H9 (cell line): ENCODE data around the gene MS4A14. TPM values are rescaled to one million over a fixed set of nuclear protein-coding genes. Genes with fewer than 3 reads are reported as not detected.

Experiments used
- DNase-seq: peaks from one replicate; pipeline ENCODE4 v3.0.0-alpha.2; 2017
- H2AFZ ChIP-seq: one replicate; pipeline ENCODE4 v1.6.1; 2013; ENCODE audit warnings: mild to moderate bottlenecking, low read length, control low read depth, moderate library complexity
- H2AK5ac ChIP-seq: 2 replicates; pipeline ENCODE4 v1.6.1; 2013; ENCODE audit warnings: low read length, control low read depth, mixed read lengths; ENCODE audit not compliant: insufficient read length
- H2BK120ac ChIP-seq: one replicate; pipeline ENCODE4 v1.6.1; 2013; ENCODE audit warnings: low read depth, mild to moderate bottlenecking, low read length, control low read depth, inconsistent platforms; ENCODE audit not compliant: poor library complexity, severe bottlenecking
- H2BK12ac ChIP-seq: 2 replicates; pipeline ENCODE4 v1.6.1; 2013; ENCODE audit warnings: low read length, control low read depth, mixed read lengths, low read depth; ENCODE audit not compliant: insufficient read length
- H2BK15ac ChIP-seq: 2 replicates; pipeline ENCODE4 v1.6.1; 2013; ENCODE audit warnings: low read depth, low read length, control low read depth
- H2BK20ac ChIP-seq: one replicate; pipeline ENCODE4 v1.6.1; 2013; ENCODE audit warnings: low read depth, mild to moderate bottlenecking, low read length, control low read depth, inconsistent platforms; ENCODE audit not compliant: poor library complexity, severe bottlenecking
- H2BK5ac ChIP-seq: 2 replicates; pipeline ENCODE4 v1.6.1; 2013; ENCODE audit warnings: low read length, control low read depth, mixed read lengths; ENCODE audit not compliant: insufficient read length
- H3K14ac ChIP-seq: 2 replicates; pipeline ENCODE4 v1.6.1; 2013; ENCODE audit warnings: low read length, control low read depth; ENCODE audit not compliant: insufficient read depth
- H3K18ac ChIP-seq: 2 replicates; pipeline ENCODE4 v1.6.1; 2013; ENCODE audit warnings: low read depth, mild to moderate bottlenecking, mixed read lengths, low read length, control low read depth; ENCODE audit not compliant: insufficient read length
- H3K23ac ChIP-seq: 2 replicates; pipeline ENCODE4 v1.6.1; 2013; ENCODE audit warnings: low read length, control low read depth, mixed read lengths, low read depth; ENCODE audit not compliant: insufficient read length
- H3K23me2 ChIP-seq: 2 replicates; pipeline ENCODE4 v1.6.1; 2013; ENCODE audit warnings: low read depth, mild to moderate bottlenecking, mixed read lengths, low read length, control low read depth; ENCODE audit not compliant: insufficient read length, poor library complexity, severe bottlenecking
- H3K27ac ChIP-seq: 2 replicates; pipeline ENCODE4 v1.5.1; 2013; ENCODE audit warnings: low read length, control low read depth, mixed read lengths, low read depth; ENCODE audit not compliant: insufficient read length
- H3K27me3 ChIP-seq: 2 replicates; pipeline ENCODE4 v1.6.1; 2013; ENCODE audit warnings: low read length, control low read depth, inconsistent platforms; ENCODE audit not compliant: insufficient read depth
- H3K4ac ChIP-seq: 2 replicates; pipeline ENCODE4 v1.6.1; 2013; ENCODE audit warnings: low read depth, mild to moderate bottlenecking, control low read depth, inconsistent platforms, low read length, moderate library complexity
- H3K4me1 ChIP-seq: 2 replicates; pipeline ENCODE4 v1.6.1; 2013; ENCODE audit warnings: low read length, control low read depth, inconsistent platforms; ENCODE audit not compliant: insufficient read depth
- H3K4me2 ChIP-seq: 2 replicates; pipeline ENCODE4 v1.6.1; 2013; ENCODE audit warnings: low read length, control low read depth, mixed read lengths; ENCODE audit not compliant: insufficient read length, insufficient read depth
- H3K56ac ChIP-seq: 2 replicates; pipeline ENCODE4 v1.6.1; 2013; ENCODE audit warnings: low read depth, mild to moderate bottlenecking, mixed read lengths, low read length, control low read depth; ENCODE audit not compliant: insufficient read length
- H3K79me1 ChIP-seq: 2 replicates; pipeline ENCODE4 v1.6.1; 2013; ENCODE audit warnings: low read depth, mild to moderate bottlenecking, moderate library complexity, low read length, control low read depth, inconsistent platforms; ENCODE audit not compliant: insufficient read depth, poor library complexity, severe bottlenecking
- H3K79me2 ChIP-seq: 2 replicates; pipeline ENCODE4 v1.6.1; 2013; ENCODE audit warnings: low read length, control low read depth, inconsistent platforms; ENCODE audit not compliant: insufficient read depth
- H3K9ac ChIP-seq: 2 replicates; pipeline ENCODE4 v1.6.1; 2013; ENCODE audit warnings: low read length, control low read depth, mixed read lengths; ENCODE audit not compliant: insufficient read length; ENCODE audit errors: extremely low read depth
- H3K9me3 ChIP-seq: one replicate; pipeline ENCODE4 v1.6.1; 2013; ENCODE audit warnings: low read depth, low read length, inconsistent platforms; ENCODE audit not compliant: control insufficient read depth
- H3T11ph ChIP-seq: one replicate; pipeline ENCODE4 v1.6.1; 2013; ENCODE audit warnings: mild to moderate bottlenecking, low read length, control low read depth, inconsistent platforms
- H4K20me1 ChIP-seq: one replicate; pipeline ENCODE4 v1.6.1; 2013; ENCODE audit not compliant: control insufficient read depth, insufficient read length, insufficient read depth
- H4K5ac ChIP-seq: 2 replicates; pipeline ENCODE4 v1.6.1; 2013; ENCODE audit warnings: low read depth, mild to moderate bottlenecking, mixed read lengths, low read length, control low read depth; ENCODE audit not compliant: insufficient read length
- H4K8ac ChIP-seq: replicated peaks from 2 replicates; pipeline ENCODE4 v1.6.1; 2013; ENCODE audit warnings: low read length, control low read depth, mixed read lengths, low read depth; ENCODE audit not compliant: insufficient read length
- H4K91ac ChIP-seq: 2 replicates; pipeline ENCODE4 v1.6.1; 2013; ENCODE audit warnings: low read depth, mild to moderate bottlenecking, moderate library complexity, mixed read lengths, low read length, control low read depth; ENCODE audit not compliant: insufficient read length
- H3K27ac Mint-ChIP-seq, 3 experiments: 2 replicates in 2 of 3; 3 replicates in 1 of 3; pipeline ENCODE4 v1.8.0; 2020 to 2021; ENCODE audit warnings: mixed read lengths in 3 of 3, mild to moderate bottlenecking in 1 of 3, moderate library complexity in 1 of 3
- H3K27me3 Mint-ChIP-seq: 2 replicates; pipeline ENCODE4 v1.8.0; 2021; ENCODE audit warnings: low read depth, mild to moderate bottlenecking, moderate library complexity, mixed read lengths
- H3K36me3 Mint-ChIP-seq, 3 experiments: 2 replicates in 2 of 3; 3 replicates in 1 of 3; pipeline ENCODE4 v1.8.0; 2020 to 2021; ENCODE audit warnings: low read depth in 3 of 3, mixed read lengths in 3 of 3; ENCODE audit not compliant: insufficient read depth in 1 of 3
- H3K4me1 Mint-ChIP-seq, 2 experiments: 2 replicates each; pipeline ENCODE4 v1.8.0; 2020; ENCODE audit warnings: mixed read lengths in 2 of 2
- H3K4me3 Mint-ChIP-seq, 2 experiments: 2 replicates in 1 of 2; 3 replicates in 1 of 2; pipeline ENCODE4 v1.8.0; 2020 to 2021; ENCODE audit warnings: mild to moderate bottlenecking in 2 of 2, mixed read lengths in 2 of 2, moderate library complexity in 1 of 2
- H3K9me3 Mint-ChIP-seq, 2 experiments: 2 replicates in 1 of 2; 3 replicates in 1 of 2; pipeline ENCODE4 v1.8.0; 2020; ENCODE audit warnings: mild to moderate bottlenecking in 2 of 2, mixed read lengths in 2 of 2, moderate library complexity in 1 of 2
- CTCF ChIP-seq: fragments of 200-600 bp; sonication (generic); conservative IDR thresholded peaks from 3 replicates; pipeline ENCODE4 v1.8.0; 2021; ENCODE audit warnings: antibody characterized with exemption, mild to moderate bottlenecking
- WGBS: extraction: QIAGEN DNeasy Blood & Tissue Kit; methylation state at CpG from one replicate; pipeline ENCODE4 v1.1.7; 2013; ENCODE audit warnings: missing lambda C conversion rate, low lambda C conversion rate, mixed read lengths; ENCODE audit not compliant: insufficient read length; ENCODE audit errors: extremely low coverage; 5-methylcytosine and 5-hydroxymethylcytosine counted together
- total RNA-seq: library from RNA; stranded (reverse); gene quantifications from 2 replicates; pipeline ENCODE4 v1.2.1, GENCODE V29; 2021

Gene MS4A14
- total RNA-seq, 1 experiment from 2014 or later = not detected

- H3K27me3 Mint-ChIP-seq = no peaks in the 10 kb centered on the region
Observed at GRCh38 chr11:60394666-60395380, 1.4 kb upstream of the MS4A14 start.

More at GRCh38 chr11:60394666-60395380, 1.4 kb upstream of the MS4A14 start:
- Mint-ChIP-seq H3K36me3 (no peaks in the 10 kb centered on the region), H3K4me1 (peaks cover 2 to 11% of the 10 kb centered on the region in 2 experiments; a peak in 2 of 4 replicates), H3K9me3 (peaks cover 0 to 2% of the 10 kb centered on the region in 2 experiments; a peak in 1 of 5 replicates), H3K4me3 (no peak overlapping the region), H3K27ac (no peak overlapping the region)
- Histone ChIP-seq H2BK15ac (no peak overlapping the region), H3K18ac (no peak overlapping the region), H3K79me1 (no peaks in the 10 kb centered on the region), H4K20me1 (no peaks in the 10 kb centered on the region), H3K14ac (no peak overlapping the region), H3K23ac (no peak overlapping the region), H4K8ac (no peak overlapping the region), H3K4me2 (no peak overlapping the region), H3T11ph (no peak overlapping the region), H3K27ac (no peak overlapping the region), H3K4ac (no peak overlapping the region), H2BK12ac (no peak overlapping the region), H3K23me2 (no peaks in the 10 kb centered on the region), H2AFZ (no peak overlapping the region), H2AK5ac (no peak overlapping the region), H4K5ac (no peak overlapping the region), H3K9me3 (no peaks in the 10 kb centered on the region), H2BK5ac (no peak overlapping the region), H3K27me3 (no peaks in the 10 kb centered on the region), H3K9ac (no peak overlapping the region), H4K91ac (no peak overlapping the region), H3K79me2 (no peaks in the 10 kb centered on the region), H2BK120ac (no peak overlapping the region), H3K56ac (no peak overlapping the region), H3K4me1 (no peaks in the 10 kb centered on the region), H2BK20ac (no peak overlapping the region)
- no peak for TF ChIP-seq CTCF
- WGBS = no CpG with 5 or more reads among the region's 7 CpGs
- no peak for DNase-seq
